Measurements from ENCODE around the gene CFAP61.
A peak's percentile ranks its signal among the peaks of the same experiment; 100 is the strongest.

CFAP61 gene

DNA sequence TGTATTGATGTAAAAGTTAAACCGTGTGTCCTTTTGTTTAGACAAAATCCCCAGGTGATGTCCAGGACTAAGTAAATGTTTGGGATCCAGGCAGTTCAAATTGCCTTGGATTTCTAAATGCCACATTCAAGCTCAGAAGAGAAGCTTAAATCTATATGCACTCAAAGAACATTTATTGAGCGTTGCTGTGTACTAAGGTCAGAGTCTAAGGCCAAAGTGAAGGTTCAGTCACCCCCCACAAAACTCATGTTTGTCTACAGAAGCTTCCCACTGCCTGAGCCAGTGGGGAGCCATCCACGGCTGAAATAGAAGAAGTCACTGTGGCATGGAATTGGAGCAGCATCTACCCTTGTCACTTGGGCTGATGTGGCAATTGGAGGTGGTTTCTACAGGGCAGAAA, 244.8 kb downstream of the CFAP61 start:
- H3K4ac ChIP-seq (ENCODE audit: low read depth, low read length) = no peak overlapping the region
- no peak overlapping the region for H2AFZ ChIP-seq (ENCODE audit: insufficient read depth, low read length, poor library complexity)
- no peak overlapping the region for H3K23ac ChIP-seq (ENCODE audit: low read length)
- peaks cover 4% of the 10 kb centered on the region for H3K9me3 ChIP-seq (ENCODE audit: insufficient read depth, low read depth, low read length)
- H2AK5ac ChIP-seq (ENCODE audit: low read length) = no peak overlapping the region
- H4K8ac ChIP-seq (ENCODE audit: low read depth, low read length) = no peak overlapping the region
- H3K14ac ChIP-seq (ENCODE audit: low read length) = no peak overlapping the region
- H4K12ac ChIP-seq (ENCODE audit: low read depth, low read length) = no peak overlapping the region
- H3K4me3 ChIP-seq (ENCODE audit: low read depth, low read length) = no peak overlapping the region
- no peaks in the 10 kb centered on the region for H3K27me3 ChIP-seq (ENCODE audit: insufficient read depth, low read length)
- no peak overlapping the region for H3K18ac ChIP-seq (ENCODE audit: low read length)
- H2BK5ac ChIP-seq (ENCODE audit: low read depth, low read length, poor library complexity) = no peak overlapping the region
- H2BK12ac ChIP-seq (ENCODE audit: low read length) = no peak overlapping the region
- H3K79me1 ChIP-seq (ENCODE audit: low read length) = no peaks in the 10 kb centered on the region
- H3K9ac ChIP-seq (ENCODE audit: low read length) = no peak overlapping the region
- H3K36me3 ChIP-seq (ENCODE audit: control insufficient read depth in 1 of 2, insufficient read depth in 2 of 2, low read length in 2 of 2) = no peaks in the 10 kb centered on the region
- no peaks in the 10 kb centered on the region for H3K4me1 ChIP-seq (ENCODE audit: control insufficient read depth in 1 of 2, insufficient read depth in 2 of 2, low read length in 2 of 2)
- no peak overlapping the region for H4K91ac ChIP-seq (ENCODE audit: low read depth, low read length)
- no peak overlapping the region for H2BK120ac ChIP-seq (ENCODE audit: insufficient read depth, low read length, poor library complexity)
- DNase-seq = no peak
- H3K27ac ChIP-seq (ENCODE audit: low read depth, low read length) = no peak overlapping the region
- no peaks in the 10 kb centered on the region for H3K79me2 ChIP-seq (ENCODE audit: control insufficient read depth, insufficient read depth, low read length, poor library complexity)
- no CpG with 5 or more reads among the region's 3 CpGs for WGBS (ENCODE audit: extremely low coverage, insufficient coverage, insufficient read length)
- H3K4me2 ChIP-seq (ENCODE audit: low read length) = no peak overlapping the region

DNA sequence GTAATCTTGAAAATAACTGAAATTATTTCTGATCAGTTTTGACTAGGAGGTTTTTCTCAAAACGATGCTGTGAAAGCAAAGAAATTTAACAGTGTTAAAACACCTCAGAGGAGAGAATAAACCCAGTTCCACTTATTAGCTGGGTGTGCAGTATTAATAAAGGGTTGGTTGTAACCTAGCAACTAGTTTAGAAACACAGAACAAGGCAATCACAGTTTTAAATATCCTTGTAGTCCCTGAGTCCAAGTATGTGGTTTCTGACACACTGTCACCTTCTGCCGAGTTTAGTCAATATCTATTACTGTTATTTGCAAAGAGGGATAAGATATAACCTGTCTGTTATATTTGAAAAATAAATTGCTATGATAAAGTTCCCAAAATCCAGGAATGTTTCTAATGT, 245.4 kb downstream of the CFAP61 start:
- Histone ChIP-seq H3K18ac (ENCODE audit: low read length) (no peak overlapping the region), H4K8ac (ENCODE audit: low read depth, low read length) (no peak overlapping the region), H3K4ac (ENCODE audit: low read depth, low read length) (no peak overlapping the region), H2AK5ac (ENCODE audit: low read length) (no peak overlapping the region), H2BK5ac (ENCODE audit: low read depth, low read length, poor library complexity) (no peak overlapping the region), H3K79me2 (ENCODE audit: control insufficient read depth, insufficient read depth, low read length, poor library complexity) (no peaks in the 10 kb centered on the region), H3K14ac (ENCODE audit: low read length) (no peak overlapping the region), H3K79me1 (ENCODE audit: low read length) (no peaks in the 10 kb centered on the region), H3K27me3 (ENCODE audit: insufficient read depth, low read length) (no peaks in the 10 kb centered on the region), H2AFZ (ENCODE audit: insufficient read depth, low read length, poor library complexity) (no peak overlapping the region), H3K4me2 (ENCODE audit: low read length) (no peak overlapping the region), H4K12ac (ENCODE audit: low read depth, low read length) (no peak overlapping the region), H3K23ac (ENCODE audit: low read length) (no peak overlapping the region), H3K4me3 (ENCODE audit: low read depth, low read length) (no peak overlapping the region), H4K91ac (ENCODE audit: low read depth, low read length) (no peak overlapping the region), H3K27ac (ENCODE audit: low read depth, low read length) (no peak overlapping the region), H2BK12ac (ENCODE audit: low read length) (no peak overlapping the region), H3K9ac (ENCODE audit: low read length) (no peak overlapping the region), H3K4me1 (ENCODE audit: control insufficient read depth in 1 of 2, insufficient read depth in 2 of 2, low read length in 2 of 2) (no peaks in the 10 kb centered on the region), H2BK120ac (ENCODE audit: insufficient read depth, low read length, poor library complexity) (no peak overlapping the region), H3K9me3 (ENCODE audit: insufficient read depth, low read depth, low read length) (no peaks in the 10 kb centered on the region), H3K36me3 (ENCODE audit: control insufficient read depth in 1 of 2, insufficient read depth in 2 of 2, low read length in 2 of 2) (no peaks in the 10 kb centered on the region)
- DNase-seq = no peak
- no CpG with 5 or more reads among the region's 2 CpGs for WGBS (ENCODE audit: extremely low coverage, insufficient coverage, insufficient read length)

DNA sequence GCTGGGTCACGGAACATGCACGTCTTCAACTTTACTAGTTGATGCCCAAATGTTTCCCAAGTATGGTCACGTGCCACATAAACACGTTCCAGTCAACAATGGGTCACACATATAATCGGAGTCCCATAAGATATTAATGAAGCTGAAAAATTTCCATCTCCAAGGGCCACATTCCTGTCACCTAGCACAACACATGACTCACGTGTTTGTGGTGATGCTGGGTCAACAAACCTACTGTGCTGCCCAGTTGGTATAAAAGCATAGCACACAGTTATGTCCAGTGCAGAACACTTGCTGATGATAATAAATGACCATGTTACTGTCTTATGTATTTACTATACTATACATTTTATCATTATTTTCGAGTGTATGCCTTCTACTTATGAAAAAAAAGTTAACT, 247.6 kb downstream of the CFAP61 start:
- Histone ChIP-seq H3K4ac (ENCODE audit: low read depth, low read length) (no peak overlapping the region), H4K8ac (ENCODE audit: low read depth, low read length) (no peak overlapping the region), H3K36me3 (ENCODE audit: control insufficient read depth in 1 of 2, insufficient read depth in 2 of 2, low read length in 2 of 2) (no peaks in the 10 kb centered on the region), H2BK5ac (ENCODE audit: low read depth, low read length, poor library complexity) (no peak overlapping the region), H3K14ac (ENCODE audit: low read length) (no peak overlapping the region), H3K4me2 (ENCODE audit: low read length) (no peak overlapping the region), H3K23ac (ENCODE audit: low read length) (no peak overlapping the region), H3K27ac (ENCODE audit: low read depth, low read length) (no peak overlapping the region), H4K12ac (ENCODE audit: low read depth, low read length) (no peak overlapping the region), H4K91ac (ENCODE audit: low read depth, low read length) (no peak overlapping the region), H3K79me2 (ENCODE audit: control insufficient read depth, insufficient read depth, low read length, poor library complexity) (no peaks in the 10 kb centered on the region), H2BK120ac (ENCODE audit: insufficient read depth, low read length, poor library complexity) (no peak overlapping the region), H3K18ac (ENCODE audit: low read length) (no peak overlapping the region), H2AFZ (ENCODE audit: insufficient read depth, low read length, poor library complexity) (no peak overlapping the region), H2AK5ac (ENCODE audit: low read length) (no peak overlapping the region), H3K79me1 (ENCODE audit: low read length) (no peaks in the 10 kb centered on the region), H3K4me3 (ENCODE audit: low read depth, low read length) (no peak overlapping the region), H3K9ac (ENCODE audit: low read length) (no peak overlapping the region), H3K4me1 (ENCODE audit: control insufficient read depth in 1 of 2, insufficient read depth in 2 of 2, low read length in 2 of 2) (no peaks in the 10 kb centered on the region), H2BK12ac (ENCODE audit: low read length) (no peak overlapping the region), H3K9me3 (ENCODE audit: insufficient read depth, low read depth, low read length) (peaks cover 3% of the 10 kb centered on the region), H3K27me3 (ENCODE audit: insufficient read depth, low read length) (no peaks in the 10 kb centered on the region)
- no CpG with 5 or more reads among the region's 7 CpGs for whole genome bisulfite sequencing (ENCODE audit: extremely low coverage, insufficient coverage, insufficient read length)
- DNase-seq = peak in 1 of 2 donors; percentile 59

DNA sequence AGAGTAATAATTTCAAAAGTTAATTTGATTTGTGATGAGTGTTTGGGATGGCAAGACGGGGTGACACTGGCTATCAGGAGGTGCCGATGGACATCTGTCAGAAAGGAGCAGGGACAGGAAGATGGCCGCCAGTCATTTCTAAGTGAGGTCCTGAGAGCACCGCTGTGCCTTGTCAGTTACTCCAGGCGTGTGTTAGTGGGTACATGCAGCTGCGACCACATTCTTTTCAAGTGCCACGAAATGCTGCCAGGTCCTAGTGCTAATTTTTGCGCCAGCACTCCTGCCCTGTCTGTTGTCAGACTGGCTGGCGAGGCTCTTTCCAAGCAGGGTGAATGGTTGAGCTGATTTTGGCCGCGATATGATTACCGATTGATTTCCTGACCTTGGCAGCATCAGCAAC, 251.0 kb downstream of the CFAP61 start:
- no peaks in the 10 kb centered on the region for H3K27me3 ChIP-seq (ENCODE audit: insufficient read depth, low read length)

More for the DNA sequence above, 251.0 kb downstream of the CFAP61 start:
- no peak overlapping the region for H2AK5ac ChIP-seq (ENCODE audit: low read length)
- no peak overlapping the region for H4K12ac ChIP-seq (ENCODE audit: low read depth, low read length)
- no peak overlapping the region for H2BK120ac ChIP-seq (ENCODE audit: insufficient read depth, low read length, poor library complexity)
- no peak overlapping the region for H2AFZ ChIP-seq (ENCODE audit: insufficient read depth, low read length, poor library complexity)
- H3K4ac ChIP-seq (ENCODE audit: low read depth, low read length) = no peak overlapping the region
- no peaks in the 10 kb centered on the region for H3K36me3 ChIP-seq (ENCODE audit: control insufficient read depth in 1 of 2, insufficient read depth in 2 of 2, low read length in 2 of 2)
- H3K14ac ChIP-seq (ENCODE audit: low read length) = no peak overlapping the region
- no peak overlapping the region for H2BK5ac ChIP-seq (ENCODE audit: low read depth, low read length, poor library complexity)
- H3K27ac ChIP-seq (ENCODE audit: low read depth, low read length) = no peak overlapping the region
- no peak overlapping the region for H4K8ac ChIP-seq (ENCODE audit: low read depth, low read length)
- H2BK12ac ChIP-seq (ENCODE audit: low read length) = no peak overlapping the region
- no peaks in the 10 kb centered on the region for H3K79me2 ChIP-seq (ENCODE audit: control insufficient read depth, insufficient read depth, low read length, poor library complexity)
- H3K4me3 ChIP-seq (ENCODE audit: low read depth, low read length) = no peak overlapping the region
- WGBS (ENCODE audit: extremely low coverage, insufficient coverage, insufficient read length) = no CpG with 5 or more reads among the region's 12 CpGs
- no peak for DNase-seq
- H4K91ac ChIP-seq (ENCODE audit: low read depth, low read length) = no peak overlapping the region
- H3K9ac ChIP-seq (ENCODE audit: low read length) = no peak overlapping the region
- peaks cover 3% of the 10 kb centered on the region for H3K9me3 ChIP-seq (ENCODE audit: insufficient read depth, low read depth, low read length)
- no peak overlapping the region for H3K23ac ChIP-seq (ENCODE audit: low read length)
- H3K79me1 ChIP-seq (ENCODE audit: low read length) = no peaks in the 10 kb centered on the region
- H3K4me1 ChIP-seq (ENCODE audit: control insufficient read depth in 1 of 2, insufficient read depth in 2 of 2, low read length in 2 of 2) = no peaks in the 10 kb centered on the region
- no peak overlapping the region for H3K4me2 ChIP-seq (ENCODE audit: low read length)
- H3K18ac ChIP-seq (ENCODE audit: low read length) = no peak overlapping the region

Data from trophoblast cell (in vitro differentiated cells and primary cell).